GM12864 (cell line): Measurements from ENCODE around the gene CYB5R2.

ENCODE experiments used
- DNase-seq: peaks from one replicate; pipeline ENCODE4 v3.0.0-alpha.2; 2011; ENCODE audit warnings: low read depth
- H3K4me3 ChIP-seq: 2 replicates; pipeline ENCODE4 v1.5.1; 2011; ENCODE audit warnings: mild to moderate bottlenecking, low read depth, low read length, control low read depth
- CTCF ChIP-seq: IDR thresholded peaks from 2 replicates; pipeline ENCODE4 v1.5.1; 2011; ENCODE audit warnings: low read depth, mild to moderate bottlenecking, moderate library complexity, low read length, control low read depth, inconsistent platforms; ENCODE audit errors: missing control alignments

CYB5R2 gene

GRCh38 chr11:7672960-7673723 is at the start of gene CYB5R2:
TSS of gene CYB5R2 (minus strand) at chr11:7673500. CDS start at chr11:7672825, 675 bp downstream.
- DNase-seq = no peak
- no peak for TF ChIP-seq CTCF
- H3K4me3 ChIP-seq = peak within 1 kb of the TSS; percentile 61

GRCh38 chr11:7714786-7715185 is 41.5 kb upstream of the CYB5R2 start:
- H3K4me3 ChIP-seq = no peak overlapping the region
- DNase-seq = no peak
- no peak for TF ChIP-seq CTCF

- no peak within 1 kb of the TSS for H3K4me3 ChIP-seq
- no peak for TF ChIP-seq CTCF
- no peak for DNase-seq
Observed at GRCh38 chr11:7706377-7706776, 33.1 kb upstream of the CYB5R2 start, which contains the start of gene OVCH2. TSS of gene OVCH2 (minus strand) at chr11:7706477. CDS start at chr11:7706394, 83 bp downstream.

- H3K4me3 ChIP-seq = no peak overlapping the region
- no peak for DNase-seq
- no peak for TF ChIP-seq CTCF
Observed at GRCh38 chr11:7703740-7704139, 30.4 kb upstream of the CYB5R2 start.

- TF ChIP-seq CTCF = no peak
- H3K4me3 ChIP-seq = no peak overlapping the region
- no peak for DNase-seq
Observed at GRCh38 chr11:7696424-7696823, 23.1 kb upstream of the CYB5R2 start.

- no peak for TF ChIP-seq CTCF
- peak overlapping the region; percentile 9; the same call in 1 of the 2 replicates for H3K4me3 ChIP-seq
- DNase-seq = no peak
Observed at GRCh38 chr11:7694235-7694634, 20.9 kb upstream of the CYB5R2 start.

GRCh38 chr11:7692426-7692825 is 19.1 kb upstream of the CYB5R2 start:
- no peak for TF ChIP-seq CTCF

More at GRCh38 chr11:7692426-7692825, 19.1 kb upstream of the CYB5R2 start:
- DNase-seq = no peak
- H3K4me3 ChIP-seq = no peak overlapping the region
